ENCODE measurements around the gene PDE7B. TPM values are rescaled to one million over a fixed set of nuclear protein-coding genes. Genes with fewer than 3 reads are reported as not detected.

The PDE7B gene
- total and polyA plus RNA-seq, 2 of the 8 experiments (the other 6 are each of a cell fraction or from before 2014, with no cell fraction given), result not detected

DNA sequence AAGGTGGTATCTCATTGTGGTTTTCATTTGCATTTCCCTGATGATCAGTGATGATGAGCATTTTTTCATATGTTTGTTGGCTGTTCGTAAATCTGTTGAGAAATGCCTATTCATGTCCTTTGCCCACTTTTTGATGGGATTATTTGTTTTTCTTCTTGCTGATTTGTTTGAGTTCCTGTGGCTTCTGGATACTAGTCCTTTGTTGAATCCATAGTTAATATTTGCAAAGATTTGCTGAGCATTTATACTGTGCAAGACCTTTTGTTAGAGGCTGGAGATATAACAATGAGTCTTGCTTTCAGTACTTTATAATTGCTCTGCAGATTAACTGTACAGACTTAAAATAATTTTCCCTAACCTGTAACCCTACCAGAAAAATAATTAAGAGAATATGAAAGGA lies 35.6 kb downstream of the PDE7B start (continued):
- TF ChIP-seq, protein P1, sequence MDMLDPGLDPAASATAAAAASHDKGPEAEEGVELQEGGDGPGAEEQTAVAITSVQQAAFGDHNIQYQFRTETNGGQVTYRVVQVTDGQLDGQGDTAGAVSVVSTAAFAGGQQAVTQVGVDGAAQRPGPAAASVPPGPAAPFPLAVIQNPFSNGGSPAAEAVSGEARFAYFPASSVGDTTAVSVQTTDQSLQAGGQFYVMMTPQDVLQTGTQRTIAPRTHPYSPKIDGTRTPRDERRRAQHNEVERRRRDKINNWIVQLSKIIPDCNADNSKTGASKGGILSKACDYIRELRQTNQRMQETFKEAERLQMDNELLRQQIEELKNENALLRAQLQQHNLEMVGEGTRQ (IDR thresholded peaks at IDR 0.05; ENCODE audit: low read length), result no peak
- no peak for TF ChIP-seq POLR2AphosphoS5 (IDR thresholded peaks at IDR 0.05; ENCODE audit: low read depth, low read length)
- TF ChIP-seq RXRA (IDR thresholded peaks at IDR 0.05; ENCODE audit: insufficient read depth, low read depth, low read length), result no peak
- TF ChIP-seq YY1 (IDR thresholded peaks at IDR 0.05; ENCODE audit: low read depth, low read length), result no peak
- no peak for TF ChIP-seq SIX5 (IDR thresholded peaks at IDR 0.05; ENCODE audit: low read depth, low read length)

All from H1 (cell line).